ENCODE results near the gene MLPH. TPM values are rescaled to one million over a fixed set of nuclear protein-coding genes. Genes with fewer than 3 reads are reported as not detected.

Gene MLPH
- total and polyA plus RNA-seq, 2 of the 13 experiments (the other 11 are each of a cell fraction or from before 2014, with no cell fraction given): 0.12 TPM; not detected in 1

DNA sequence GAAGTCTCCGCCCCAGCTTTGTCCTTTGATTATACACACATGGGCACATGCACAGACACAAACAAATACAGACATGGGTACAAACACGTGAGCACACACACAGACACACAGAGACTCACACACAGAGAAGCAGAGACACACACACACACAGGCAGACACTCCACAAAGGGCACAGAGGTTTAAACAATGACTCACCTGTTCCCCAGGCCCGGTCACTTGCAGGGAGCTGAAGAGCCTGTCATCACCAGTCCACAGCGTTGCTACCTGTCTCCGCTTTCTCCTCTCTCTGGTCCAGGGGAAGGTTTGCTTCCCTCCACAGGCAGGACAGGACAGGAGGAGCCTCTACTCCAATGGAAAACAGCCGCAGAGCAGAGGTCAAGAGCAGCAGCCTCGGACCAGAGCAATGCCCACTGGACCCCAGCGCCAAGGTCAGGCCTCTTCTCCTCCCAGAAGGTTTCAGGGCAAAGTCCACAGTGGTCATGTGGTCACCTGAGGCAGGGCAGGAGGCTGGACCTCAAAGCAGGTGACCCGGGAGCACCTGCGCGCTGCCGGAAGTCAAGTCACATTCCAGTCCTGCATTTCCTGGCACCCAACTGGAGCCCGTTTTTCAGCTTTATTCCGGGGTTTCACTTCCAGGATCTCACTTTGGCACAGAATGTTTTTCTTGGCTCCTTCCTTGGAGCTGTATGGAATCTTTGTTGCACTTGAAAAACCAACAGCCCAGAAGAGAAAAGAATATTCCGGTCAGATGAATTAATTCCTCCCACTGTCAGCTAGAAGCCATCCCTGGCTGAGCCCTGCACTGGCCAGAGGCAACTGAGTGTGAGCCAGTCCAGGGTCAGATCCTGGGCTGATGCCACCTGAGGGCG lies 103.5 kb downstream of the MLPH start, which contains the start of gene RAB17 (continued):
- no peak for TF ChIP-seq RERE (CRISPR knock-in tag; IDR thresholded peaks at IDR 0.05; ENCODE audit: low read depth)
- TF ChIP-seq ZZZ3 (CRISPR knock-in tag; IDR thresholded peaks at IDR 0.05; ENCODE audit: borderline replicate concordance): peak; percentile 86
- peak; percentile 98 for TF ChIP-seq ZMAT3 (CRISPR knock-in tag; conservative IDR thresholded peaks at IDR 0.05)
- no peak for TF ChIP-seq HOXD1 (CRISPR knock-in tag; IDR thresholded peaks at IDR 0.05)
- TF ChIP-seq ZNF761 (CRISPR knock-in tag; conservative IDR thresholded peaks at IDR 0.05): no peak; the same call in 1 of the 2 replicates
- TF ChIP-seq RXRA (CRISPR knock-in tag; IDR thresholded peaks at IDR 0.05): peak; percentile 98
- peak; percentile 69; the same call in 1 of the 2 replicates for TF ChIP-seq ZNF746 (CRISPR knock-in tag; IDR thresholded peaks at IDR 0.05)
- no peak for TF ChIP-seq ZFAT (CRISPR knock-in tag; conservative IDR thresholded peaks at IDR 0.05)
- TF ChIP-seq POLR2A (IDR thresholded peaks at IDR 0.05; ENCODE audit: insufficient read depth in 1 of 2, low read depth in 2 of 2, low read length in 2 of 2): peak; percentile 51 to 71; a peak in 3 of 4 replicates
- no peak for TF ChIP-seq ZNF660 (CRISPR knock-in tag; IDR thresholded peaks at IDR 0.05; ENCODE audit: borderline replicate concordance, low read depth)
- peak; percentile 67; the same call in 1 of the 2 replicates for TF ChIP-seq FOXK2 (IDR thresholded peaks at IDR 0.05)
- TF ChIP-seq ZNF691 (CRISPR knock-in tag; IDR thresholded peaks at IDR 0.05; ENCODE audit: borderline replicate concordance, low read depth): peak; percentile 86; the same call in 1 of the 2 replicates
- TF ChIP-seq DRAP1 (CRISPR knock-in tag; IDR thresholded peaks at IDR 0.05): no peak; the same call in 1 of the 2 replicates
- no peak for TF ChIP-seq MAFF (IDR thresholded peaks at IDR 0.05; ENCODE audit: low read depth, low read length)
- peak; percentile 70 for TF ChIP-seq GABPA (IDR thresholded peaks at IDR 0.05; ENCODE audit: low read depth, low read length)
- peak; percentile 92 for TF ChIP-seq GABPA (CRISPR knock-in tag; IDR thresholded peaks at IDR 0.05; ENCODE audit: low read depth)
- peak; percentile 100 for TF ChIP-seq MTA1 (CRISPR knock-in tag; IDR thresholded peaks at IDR 0.05; ENCODE audit: borderline replicate concordance)
- TF ChIP-seq ZNF7 (CRISPR knock-in tag; IDR thresholded peaks at IDR 0.05): peak; percentile 21; the same call in 1 of the 2 replicates
- peak; percentile 91; the same call in 1 of the 2 replicates for TF ChIP-seq ZNF296 (CRISPR knock-in tag; conservative IDR thresholded peaks at IDR 0.05)
- TF ChIP-seq DMAP1 (CRISPR knock-in tag; IDR thresholded peaks at IDR 0.05): peak; percentile 95
- TF ChIP-seq HOXA7 (CRISPR knock-in tag; IDR thresholded peaks at IDR 0.05): no peak
- TF ChIP-seq KLF13 (CRISPR knock-in tag; IDR thresholded peaks at IDR 0.05): no peak
- TF ChIP-seq, protein P1, sequence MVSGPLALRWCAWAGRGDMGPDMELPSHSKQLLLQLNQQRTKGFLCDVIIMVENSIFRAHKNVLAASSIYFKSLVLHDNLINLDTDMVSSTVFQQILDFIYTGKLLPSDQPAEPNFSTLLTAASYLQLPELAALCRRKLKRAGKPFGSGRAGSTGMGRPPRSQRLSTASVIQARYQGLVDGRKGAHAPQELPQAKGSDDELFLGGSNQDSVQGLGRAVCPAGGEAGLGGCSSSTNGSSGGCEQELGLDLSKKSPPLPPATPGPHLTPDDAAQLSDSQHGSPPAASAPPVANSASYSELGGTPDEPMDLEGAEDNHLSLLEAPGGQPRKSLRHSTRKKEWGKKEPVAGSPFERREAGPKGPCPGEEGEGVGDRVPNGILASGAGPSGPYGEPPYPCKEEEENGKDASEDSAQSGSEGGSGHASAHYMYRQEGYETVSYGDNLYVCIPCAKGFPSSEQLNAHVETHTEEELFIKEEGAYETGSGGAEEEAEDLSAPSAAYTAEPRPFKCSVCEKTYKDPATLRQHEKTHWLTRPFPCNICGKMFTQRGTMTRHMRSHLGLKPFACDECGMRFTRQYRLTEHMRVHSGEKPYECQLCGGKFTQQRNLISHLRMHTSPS (CRISPR knock-in tag; IDR thresholded peaks at IDR 0.05; ENCODE audit: low read depth): peak; percentile 95; the same call in 1 of the 2 replicates
